ENCODE measurements around the gene RASAL2. TPM values are rescaled to one million over a fixed set of nuclear protein-coding genes. Genes with fewer than 3 reads are reported as not detected.

RASAL2 gene
- polyA plus RNA-seq, 6 donors from 2014 or later = 0.11 to 2.1 (median 0.55) TPM

DNA sequence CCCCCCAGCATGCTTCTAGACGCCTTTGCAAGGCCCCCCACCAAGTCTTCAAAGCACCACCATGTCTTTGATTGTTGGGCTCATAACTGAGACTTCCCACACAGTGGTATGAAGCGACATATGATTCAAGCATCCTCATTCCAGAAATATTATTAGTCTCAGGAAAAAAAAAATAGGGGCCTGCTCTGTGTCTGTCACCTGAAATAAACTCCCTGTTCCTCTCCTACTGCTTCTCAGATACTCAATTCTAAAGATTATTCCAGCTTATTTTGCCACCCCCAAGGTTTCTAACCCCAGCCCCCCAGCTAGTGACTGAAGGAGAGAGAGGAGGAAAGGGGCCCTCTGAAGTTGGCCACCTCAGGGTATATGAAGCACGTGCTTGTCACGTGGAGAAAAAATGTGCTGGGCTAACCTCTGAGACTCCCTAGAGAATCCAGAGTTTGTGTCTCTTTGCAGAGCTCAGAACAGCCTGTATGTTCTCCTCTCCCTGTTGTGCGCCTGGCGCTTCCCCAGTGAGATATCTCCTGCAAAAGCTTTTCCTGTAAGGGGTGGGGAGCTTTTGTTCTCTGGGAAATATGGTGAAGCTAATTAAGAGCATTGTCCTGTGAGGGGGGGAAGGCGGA, 35.9 kb upstream of the RASAL2 start:
- H3K27ac Mint-ChIP-seq = no peak overlapping the region
- H3K36me3 Mint-ChIP-seq = no peaks in the 10 kb centered on the region
- no peak for DNase-seq
- H3K27me3 Mint-ChIP-seq = peaks cover 0 to 18% (median 4%) of the 10 kb centered on the region in 3 donors
- no peak for ATAC-seq (ENCODE audit: low read depth in 2 of 2)
- H3K4me3 Mint-ChIP-seq = no peak overlapping the region
- peaks cover 0 to 4% (median 0%) of the 10 kb centered on the region in 7 donors for H3K9me3 Mint-ChIP-seq
- peaks cover 4 to 7% (median 6%) of the 10 kb centered on the region in 3 donors for H3K4me1 Mint-ChIP-seq

DNA sequence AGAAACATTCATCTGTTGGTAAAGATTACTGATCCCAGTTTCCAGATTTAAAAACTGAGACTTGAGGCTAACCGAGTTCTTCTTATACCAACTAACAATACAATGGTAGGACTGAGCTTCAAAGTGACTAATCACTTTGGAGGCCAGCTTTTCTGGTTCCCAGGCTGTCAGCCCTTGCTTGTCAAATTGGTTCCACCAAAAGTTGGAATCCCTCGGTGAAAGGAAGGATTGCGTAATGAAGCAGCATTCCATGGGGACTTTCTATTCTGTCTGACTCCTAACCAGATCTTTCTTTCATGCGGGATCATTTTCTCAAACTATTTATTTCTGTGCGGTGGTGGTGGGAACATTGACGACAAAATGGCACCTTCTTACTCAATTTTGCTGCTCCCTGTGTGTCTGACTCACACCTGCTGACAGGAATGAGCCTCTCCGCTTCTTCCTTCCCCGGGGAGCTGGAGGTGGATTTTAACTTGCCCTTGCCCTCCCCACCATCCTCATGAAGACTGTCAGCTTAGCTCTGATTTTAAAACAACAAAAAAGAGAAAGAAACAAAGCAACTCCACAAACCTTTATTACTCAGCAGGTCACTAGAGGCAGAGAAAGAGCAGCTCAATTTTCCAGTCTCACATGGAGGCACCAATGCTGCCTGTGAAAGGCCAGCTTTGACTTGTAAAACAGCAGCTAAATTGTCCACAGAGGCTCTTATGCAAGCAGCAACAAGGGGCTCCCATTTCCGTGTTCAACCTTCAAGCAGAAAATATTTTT, 32.9 kb upstream of the RASAL2 start:
- Mint-ChIP-seq H3K4me1 (peaks cover 4 to 5% (median 4%) of the 10 kb centered on the region in 3 donors), H3K9me3 (peaks cover 0 to 4% (median 0%) of the 10 kb centered on the region in 7 donors), H3K4me3 (no peak overlapping the region), H3K27ac (no peak overlapping the region), H3K27me3 (peaks cover 0 to 18% (median 4%) of the 10 kb centered on the region in 3 donors), H3K36me3 (no peaks in the 10 kb centered on the region)
- ATAC-seq (ENCODE audit: low read depth in 2 of 2) (no peak), DNase-seq (no peak)

DNA sequence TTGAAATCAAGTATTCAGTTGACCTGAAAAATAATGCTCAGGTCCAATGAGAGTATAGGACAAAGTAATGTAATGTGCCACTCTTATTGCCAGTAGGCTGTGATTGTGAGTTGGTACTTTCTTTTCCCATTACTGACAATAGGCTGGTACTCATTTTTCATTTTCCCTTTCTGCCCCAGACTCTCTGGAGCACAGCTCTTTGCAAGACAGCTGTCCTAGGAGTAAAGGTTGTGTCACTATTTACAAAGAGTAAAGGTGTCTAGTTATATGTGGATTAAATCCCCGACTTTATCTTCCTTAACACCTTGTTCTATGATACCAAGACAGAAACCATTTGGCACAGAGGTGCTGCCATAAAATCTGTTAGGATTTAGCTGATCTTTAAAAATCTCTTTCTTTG, 32.3 kb upstream of the RASAL2 start:
- Mint-ChIP-seq H3K9me3 (peaks cover 0 to 4% (median 0%) of the 10 kb centered on the region in 7 donors), H3K27me3 (peaks cover 0 to 18% (median 4%) of the 10 kb centered on the region in 3 donors), H3K4me3 (no peak overlapping the region), H3K36me3 (no peaks in the 10 kb centered on the region), H3K27ac (no peak overlapping the region), H3K4me1 (peaks cover 0 to 2% (median 2%) of the 10 kb centered on the region in 3 donors)
- ATAC-seq (ENCODE audit: low read depth in 2 of 2) = no peak
- no peak for DNase-seq

DNA sequence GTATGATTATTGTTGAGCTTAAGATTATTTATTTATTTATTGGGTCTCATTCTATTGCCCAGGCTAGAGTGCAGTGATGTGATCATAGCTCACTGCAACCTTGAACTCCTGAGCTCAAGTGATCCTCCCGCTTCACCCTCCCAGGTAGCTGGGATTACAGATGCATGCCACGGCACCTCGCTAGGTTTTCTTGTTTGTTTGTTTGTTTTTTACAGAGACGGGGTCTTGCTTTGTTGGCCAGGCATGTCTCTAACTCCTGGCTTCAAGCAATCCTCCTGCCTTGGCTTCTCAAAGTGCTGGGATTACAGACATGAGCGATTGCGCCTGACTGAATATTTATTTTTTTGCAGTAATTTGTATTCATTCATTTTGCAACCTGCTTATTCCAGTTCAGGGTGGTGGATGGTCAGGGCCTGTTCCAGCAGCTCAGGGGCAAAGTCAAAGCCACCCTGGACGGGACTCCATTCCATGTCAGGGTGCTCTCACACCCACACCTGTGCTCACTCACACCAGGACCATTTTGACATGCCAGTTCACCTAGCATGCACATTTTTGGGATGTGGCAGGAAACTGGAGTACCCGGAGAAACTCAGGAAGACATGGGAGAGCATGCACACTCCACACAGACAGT, 29.6 kb upstream of the RASAL2 start:
- Mint-ChIP-seq H3K4me1 (peaks cover 0 to 10% (median 9%) of the 10 kb centered on the region in 3 donors), H3K27ac (no peak overlapping the region), H3K4me3 (no peak overlapping the region), H3K9me3 (peaks cover 0 to 4% (median 0%) of the 10 kb centered on the region in 7 donors), H3K27me3 (peaks cover 0 to 13% (median 4%) of the 10 kb centered on the region in 3 donors), H3K36me3 (no peaks in the 10 kb centered on the region)
- ATAC-seq (ENCODE audit: low read depth in 2 of 2) = no peak
- no peak for DNase-seq

DNA sequence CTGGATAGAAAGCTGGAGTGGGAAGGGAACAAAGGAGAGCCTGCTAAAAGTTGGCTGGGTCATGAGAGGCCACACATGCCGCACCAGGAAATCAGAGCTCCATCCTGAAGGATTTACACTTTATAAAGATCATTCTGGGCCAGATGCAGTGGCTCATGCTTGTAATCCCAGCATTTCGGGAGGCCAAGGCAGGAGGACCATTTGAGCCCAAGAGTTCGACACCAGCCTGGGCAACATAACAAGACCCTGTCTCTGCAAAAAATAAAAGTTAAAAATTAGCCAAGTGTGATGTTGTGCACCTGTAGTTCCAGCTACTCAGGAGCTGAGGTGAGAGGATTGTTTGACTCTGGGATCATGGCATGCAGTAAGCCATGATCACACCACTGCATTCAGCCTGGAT, 28.7 kb upstream of the RASAL2 start:
- Mint-ChIP-seq H3K27me3 (peaks cover 0 to 7% (median 2%) of the 10 kb centered on the region in 3 donors), H3K36me3 (no peaks in the 10 kb centered on the region), H3K27ac (no peak overlapping the region), H3K9me3 (peaks cover 0 to 3% (median 0%) of the 10 kb centered on the region in 7 donors), H3K4me1 (peaks cover 0 to 10% (median 9%) of the 10 kb centered on the region in 3 donors), H3K4me3 (no peak overlapping the region)
- DNase-seq = no peak
- ATAC-seq (ENCODE audit: low read depth in 2 of 2) = no peak

DNA sequence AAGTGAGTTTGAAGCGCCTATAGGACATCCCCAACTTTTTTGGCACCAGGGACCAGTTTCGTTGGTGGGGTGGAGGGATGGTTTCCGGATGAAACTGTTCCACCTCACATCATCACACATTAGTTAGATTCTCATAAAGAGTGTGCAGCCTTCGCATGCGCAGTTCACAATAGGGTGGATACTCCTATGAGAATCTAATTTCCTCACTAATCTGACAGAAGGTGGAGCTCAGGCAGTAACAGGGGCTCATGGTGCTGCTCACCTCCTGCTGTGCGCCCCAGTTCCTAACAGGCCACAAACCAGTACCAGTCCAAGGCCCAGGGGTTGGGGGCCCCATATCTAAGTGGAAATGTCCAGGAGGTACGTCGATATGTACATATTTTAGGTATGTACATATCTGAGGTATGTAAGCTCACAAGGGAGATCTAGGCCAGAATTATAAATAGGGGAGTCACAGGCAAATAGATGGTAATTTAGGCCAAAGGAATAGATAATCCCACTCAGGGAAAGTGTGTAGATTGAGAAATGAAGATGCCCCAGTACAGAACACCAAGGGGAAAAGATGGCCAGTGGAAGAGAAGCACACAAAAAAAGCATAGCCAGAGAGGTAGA, 27.5 kb upstream of the RASAL2 start:
- ATAC-seq (ENCODE audit: low read depth in 2 of 2) (no peak), DNase-seq (no peak)
- Mint-ChIP-seq H3K4me3 (no peak overlapping the region), H3K9me3 (peaks cover 0 to 3% (median 0%) of the 10 kb centered on the region in 7 donors), H3K36me3 (no peaks in the 10 kb centered on the region), H3K27me3 (peaks cover 0 to 4% (median 0%) of the 10 kb centered on the region in 3 donors), H3K27ac (peak overlapping the region in 2 of 6 donors; percentile 1 to 65), H3K4me1 (peaks cover 0 to 10% (median 9%) of the 10 kb centered on the region in 3 donors)

DNA sequence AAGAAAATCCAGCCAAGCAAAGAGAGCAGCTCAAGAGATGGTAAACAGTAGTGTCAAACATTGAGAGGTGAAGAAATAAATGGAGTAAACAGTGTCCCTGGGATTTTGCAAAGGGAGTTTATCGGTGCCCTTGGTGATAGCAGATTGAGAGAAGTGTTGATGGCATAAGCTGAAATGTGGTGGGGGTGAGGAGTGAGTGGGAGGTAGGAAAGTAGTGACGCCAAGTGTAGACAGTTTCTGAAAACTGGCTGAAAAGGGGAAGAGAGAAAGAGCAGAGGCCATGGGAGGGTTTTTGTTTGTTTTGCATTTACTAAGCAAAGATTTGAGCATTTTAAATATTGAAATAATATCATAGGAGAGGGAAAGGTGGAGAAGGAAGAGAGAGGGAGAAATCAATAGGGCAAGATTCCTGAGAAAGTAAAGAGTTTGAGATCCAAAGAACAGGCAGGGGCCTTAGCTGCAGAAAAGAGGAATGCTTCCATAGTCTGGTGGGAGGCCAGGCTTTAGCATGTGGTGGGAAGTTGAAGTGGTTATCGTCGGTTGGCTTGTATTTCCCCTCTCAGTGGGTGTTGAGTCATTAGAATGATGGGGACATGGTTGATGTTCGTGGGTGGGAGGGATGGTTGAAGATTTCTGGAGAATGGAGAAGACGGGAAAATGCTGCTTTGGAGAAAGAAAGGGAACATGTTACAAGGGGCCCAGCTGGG, 26.8 kb upstream of the RASAL2 start:
- no peak for DNase-seq
- ATAC-seq (ENCODE audit: low read depth in 2 of 2) = peak; percentile 40 to 71
- Mint-ChIP-seq H3K9me3 (peaks cover 0 to 3% (median 0%) of the 10 kb centered on the region in 7 donors), H3K27ac (peak overlapping the region in 2 of 6 donors; percentile 1 to 65), H3K4me3 (no peak overlapping the region), H3K27me3 (peaks cover 0 to 5% (median 0%) of the 10 kb centered on the region in 3 donors), H3K4me1 (peaks cover 0 to 10% (median 9%) of the 10 kb centered on the region in 3 donors), H3K36me3 (no peaks in the 10 kb centered on the region)

DNA sequence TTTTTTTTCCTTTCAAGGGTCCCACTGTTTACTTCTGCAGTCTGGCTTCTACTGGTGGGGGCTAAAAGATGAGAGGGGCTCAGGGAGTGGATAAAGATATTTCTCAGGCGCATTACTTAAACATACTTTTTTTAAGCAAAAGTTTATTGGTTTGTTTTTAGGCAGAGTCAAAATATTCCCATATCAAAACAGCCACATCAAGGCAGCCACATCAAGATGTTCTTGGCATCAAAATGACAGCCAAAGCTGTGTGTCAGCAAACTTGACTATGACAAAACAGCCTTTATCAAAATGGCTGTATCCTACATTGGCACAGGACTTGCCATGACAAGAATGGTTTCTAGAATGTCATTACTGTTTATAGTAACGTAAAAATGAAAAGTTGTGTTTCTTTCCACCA, 22.1 kb upstream of the RASAL2 start:
- ATAC-seq (ENCODE audit: low read depth in 2 of 2) = no peak
- no peak overlapping the region for H3K27ac Mint-ChIP-seq
- H3K9me3 Mint-ChIP-seq = peaks cover 0 to 12% (median 2%) of the 10 kb centered on the region in 7 donors
- H3K27me3 Mint-ChIP-seq = peaks cover 7 to 13% (median 12%) of the 10 kb centered on the region in 3 donors
- no peaks in the 10 kb centered on the region for H3K36me3 Mint-ChIP-seq
- DNase-seq = no peak
- no peak overlapping the region for H3K4me3 Mint-ChIP-seq
- H3K4me1 Mint-ChIP-seq = peaks cover 0 to 6% (median 6%) of the 10 kb centered on the region in 3 donors

DNA sequence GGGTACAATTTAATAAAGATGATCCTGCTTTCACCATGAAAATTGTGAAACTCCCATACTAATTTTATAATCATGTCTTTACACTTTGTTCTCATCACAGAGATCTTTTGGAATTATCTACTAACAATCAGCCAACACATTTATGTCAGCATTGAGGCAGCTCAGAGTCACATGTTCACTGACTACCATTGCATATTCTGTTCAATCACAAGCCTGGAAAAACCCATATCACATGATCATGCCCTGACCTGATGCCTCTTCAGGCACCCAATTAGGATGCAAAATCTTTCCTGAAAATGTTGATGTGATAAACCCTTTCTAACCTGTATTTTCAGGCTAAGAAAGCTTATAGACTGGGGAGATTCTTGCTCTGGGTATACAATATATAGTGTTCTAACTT, 21.6 kb upstream of the RASAL2 start:
- no peak for ATAC-seq (ENCODE audit: low read depth in 2 of 2)
- Mint-ChIP-seq H3K36me3 (no peaks in the 10 kb centered on the region), H3K4me1 (peaks cover 0 to under 1% (median under 1%) of the 10 kb centered on the region in 3 donors), H3K9me3 (peaks cover 0 to 12% (median 2%) of the 10 kb centered on the region in 7 donors), H3K27ac (no peak overlapping the region), H3K4me3 (no peak overlapping the region), H3K27me3 (peaks cover 7 to 18% (median 17%) of the 10 kb centered on the region in 3 donors)
- no peak for DNase-seq

DNA sequence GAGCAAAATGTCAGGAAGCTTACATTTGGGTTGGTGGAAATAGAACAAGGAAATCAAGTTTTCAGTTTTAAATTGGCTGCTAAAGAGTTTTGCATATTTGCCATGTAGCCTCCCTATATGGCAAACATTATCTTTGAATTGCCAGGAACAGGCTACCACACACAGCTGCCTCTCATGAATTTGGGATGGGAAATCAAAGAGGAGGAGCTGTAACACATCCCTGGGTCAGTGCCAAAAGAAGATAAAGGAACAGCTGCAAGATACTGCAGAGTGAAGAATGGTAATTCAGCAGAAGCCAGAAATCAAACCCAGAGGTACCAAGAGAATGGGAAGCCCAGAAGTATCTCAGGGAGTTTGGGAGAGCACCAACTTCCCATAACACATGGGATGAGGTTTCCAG, 18.6 kb upstream of the RASAL2 start:
- Mint-ChIP-seq H3K27ac (no peak overlapping the region), H3K4me1 (no peaks in the 10 kb centered on the region), H3K4me3 (no peak overlapping the region), H3K9me3 (peaks cover 0 to 12% (median 2%) of the 10 kb centered on the region in 7 donors), H3K36me3 (no peaks in the 10 kb centered on the region), H3K27me3 (peaks cover 7 to 21% (median 19%) of the 10 kb centered on the region in 3 donors)
- no peak for ATAC-seq (ENCODE audit: low read depth in 2 of 2)
- DNase-seq = no peak

DNA sequence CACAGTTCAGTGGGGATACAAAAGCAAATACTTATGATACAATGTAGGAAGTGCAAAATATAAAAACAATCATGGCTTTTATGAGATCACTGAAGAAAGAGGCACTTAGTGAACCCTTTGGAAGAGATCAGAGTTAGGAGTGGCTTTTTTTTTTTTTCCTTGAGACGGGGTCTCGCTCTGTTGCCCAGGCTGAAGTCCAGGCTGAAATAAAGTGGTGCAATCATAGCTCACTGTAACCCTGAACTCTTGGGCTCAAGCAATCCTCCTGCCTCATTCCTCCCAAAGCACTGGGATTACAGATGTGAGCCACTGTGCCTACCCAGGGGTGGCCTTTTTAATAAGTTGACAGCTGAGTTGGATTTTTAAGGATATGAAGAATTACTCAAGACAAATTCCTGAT, 17.3 kb upstream of the RASAL2 start:
- H3K9me3 Mint-ChIP-seq = peaks cover 0 to 12% (median 3%) of the 10 kb centered on the region in 7 donors
- H3K27me3 Mint-ChIP-seq = peaks cover 11 to 21% (median 18%) of the 10 kb centered on the region in 3 donors
- H3K4me3 Mint-ChIP-seq = no peak overlapping the region
- no peaks in the 10 kb centered on the region for H3K36me3 Mint-ChIP-seq
- DNase-seq (no peak), ATAC-seq (ENCODE audit: low read depth in 2 of 2) (no peak)
- H3K4me1 Mint-ChIP-seq = no peaks in the 10 kb centered on the region
- H3K27ac Mint-ChIP-seq = no peak overlapping the region

DNA sequence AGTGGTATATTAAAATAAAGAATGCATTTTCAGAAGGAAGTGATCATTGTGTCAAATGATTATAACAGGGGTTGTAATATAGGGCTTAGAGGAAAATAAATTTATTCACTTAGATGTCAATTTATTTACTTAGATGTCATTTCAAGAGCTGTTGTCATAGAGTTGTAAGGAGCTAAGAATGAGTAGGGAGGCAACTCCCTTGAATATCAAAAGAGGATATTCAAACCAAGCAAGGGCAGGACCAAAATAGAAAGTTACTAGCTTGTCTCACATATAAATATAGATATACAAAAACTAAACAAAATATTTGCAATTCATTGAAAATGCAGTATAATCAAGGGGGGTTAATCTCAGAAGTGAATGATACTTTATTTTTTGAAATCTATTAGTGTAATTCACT, 16.0 kb upstream of the RASAL2 start:
- Mint-ChIP-seq H3K27ac (no peak overlapping the region), H3K4me3 (no peak overlapping the region), H3K9me3 (peaks cover 0 to 12% (median 6%) of the 10 kb centered on the region in 7 donors), H3K4me1 (no peaks in the 10 kb centered on the region), H3K36me3 (no peaks in the 10 kb centered on the region), H3K27me3 (peaks cover 11 to 21% (median 21%) of the 10 kb centered on the region in 3 donors)
- DNase-seq (no peak), ATAC-seq (ENCODE audit: low read depth in 2 of 2) (no peak)
